B cell (primary cell): ENCODE results near the gene SIT1. TPM values are rescaled to one million over a fixed set of nuclear protein-coding genes. Genes with fewer than 3 reads are reported as not detected.

Experiments
- ATAC-seq: fragments of 200-7000 bp; cut with Tn5 transposase; one replicate; pipeline ENCODE4 v1.10.0; 2021; ENCODE audit warnings: low read depth, mild to moderate bottlenecking, moderate number of reproducible peaks, moderate library complexity
- CTCF ChIA-PET: fragments of 350-600 bp; sonication (Branson Sonifier 250); formaldehyde crosslinking; loops from one replicate; lab custom pipeline; 2021; ENCODE audit warnings: antibody characterized with exemption, inconsistent platforms; lab: Charles Lee
- POLR2A ChIA-PET: fragments of 350-600 bp; sonication (Branson Sonifier 250); formaldehyde crosslinking; loops from one replicate; lab custom pipeline; 2021; ENCODE audit warnings: antibody characterized with exemption; lab: Charles Lee
- DNase-seq: peaks from one replicate; pipeline ENCODE4 v3.0.0; 2013
- H2AFZ ChIP-seq: 2 replicates; pipeline ENCODE4 v1.6.1; 2012; ENCODE audit warnings: mild to moderate bottlenecking, low read depth, low read length; ENCODE audit not compliant: insufficient read depth, poor library complexity, severe bottlenecking
- H3K27ac ChIP-seq, 2 donors: 1 replicate in 1 of 2; 2 replicates in 1 of 2; pipeline ENCODE4 v1.5.1; 2012 to 2013; ENCODE audit warnings: low read length in 2 of 2, mild to moderate bottlenecking in 2 of 2, moderate library complexity in 1 of 2
- H3K27me3 ChIP-seq, 4 experiments: fragments of 200-600 bp in 1 of 4; sonication (generic) in 1 of 4; replicated peaks in 1 of 4; 1 replicate in 2 of 4; 2 replicates in 2 of 4; pipeline versions ENCODE4 v1.6.1 to v1.7.0; 2013 to 2016; ENCODE audit warnings: low read length in 3 of 4, mild to moderate bottlenecking in 2 of 4, mixed read lengths in 1 of 4, moderate library complexity in 1 of 4; ENCODE audit not compliant: insufficient read depth in 4 of 4, control insufficient read depth in 3 of 4; ENCODE audit errors: control extremely low read depth in 1 of 4
- H3K36me3 ChIP-seq, 2 experiments: replicated peaks in 1 of 2; 1 replicate in 1 of 2; 2 replicates in 1 of 2; pipeline versions ENCODE4 v1.6.1 to v1.7.1; 2013; ENCODE audit warnings: low read length in 1 of 2; ENCODE audit not compliant: insufficient read depth in 2 of 2, control insufficient read depth in 1 of 2; ENCODE audit errors: control extremely low read depth in 1 of 2, extremely low read depth in 1 of 2
- H3K4me1 ChIP-seq, 2 donors: fragments of 200-600 bp in 1 of 2; sonication (generic) in 1 of 2; 1 replicate in 1 of 2; 2 replicates in 1 of 2; pipeline versions ENCODE4 v1.5.1 to v1.6.1; 2013 to 2017; ENCODE audit warnings: low read length in 2 of 2; ENCODE audit not compliant: control insufficient read depth in 2 of 2, insufficient read depth in 2 of 2
- H3K4me2 ChIP-seq: replicated peaks from 2 replicates; pipeline ENCODE3; 2012; ENCODE audit warnings: mild to moderate bottlenecking, low read depth, low read length; ENCODE audit not compliant: poor library complexity, severe bottlenecking
- H3K4me3 ChIP-seq, 5 experiments: fragments of 200-600 bp in 1 of 5; sonication (generic) in 1 of 5; 1 replicate in 3 of 5; 2 replicates in 2 of 5; pipeline versions ENCODE4 v1.5.1 to v1.7.0; 2011 to 2016; ENCODE audit warnings: low read length in 4 of 5, mild to moderate bottlenecking in 4 of 5, low read depth in 2 of 5, control low read depth in 1 of 5, moderate library complexity in 1 of 5; ENCODE audit not compliant: insufficient read depth in 1 of 5; ENCODE audit errors: control extremely low read depth in 1 of 5, extremely low read depth in 1 of 5
- H3K79me2 ChIP-seq: fragments of 200-600 bp; sonication (generic); one replicate; pipeline ENCODE4 v1.6.0; 2016; ENCODE audit warnings: low read length; ENCODE audit not compliant: control insufficient read depth, insufficient read depth
- H3K9ac ChIP-seq: fragments of 200-600 bp; sonication (generic); 2 replicates; pipeline ENCODE4 v1.6.1; 2017; ENCODE audit warnings: mild to moderate bottlenecking, low read length, moderate library complexity
- H3K9me3 ChIP-seq, 3 donors: one replicate each; pipeline versions ENCODE4 v1.6.1 to v1.7.1; 2013; ENCODE audit warnings: low read length in 2 of 3; ENCODE audit not compliant: control insufficient read depth in 2 of 3, insufficient read depth in 1 of 3; ENCODE audit errors: control extremely low read depth in 1 of 3
- H4K20me1 ChIP-seq: 2 replicates; pipeline ENCODE4 v1.6.0; 2012; ENCODE audit warnings: mild to moderate bottlenecking, low read length; ENCODE audit not compliant: insufficient read depth, control insufficient read depth, poor library complexity, severe bottlenecking
- H3K27ac Mint-ChIP-seq: one replicate; pipeline ENCODE4 v1.8.0; 2021; ENCODE audit warnings: mixed read lengths
- H3K27me3 Mint-ChIP-seq: one replicate; pipeline ENCODE4 v1.8.0; 2021; ENCODE audit warnings: mixed read lengths
- H3K4me1 Mint-ChIP-seq: one replicate; pipeline ENCODE4 v1.8.0; 2021; ENCODE audit warnings: mixed read lengths
- H3K4me3 Mint-ChIP-seq: one replicate; pipeline ENCODE4 v1.8.0; 2021; ENCODE audit warnings: mixed read lengths
- H3K9me3 Mint-ChIP-seq: one replicate; pipeline ENCODE4 v1.8.0; 2022; ENCODE audit warnings: mixed read lengths; ENCODE audit not compliant: insufficient read depth
- CTCF ChIP-seq: fragments of 200-600 bp; IDR thresholded peaks from one replicate; pipeline ENCODE4 v1.8.0; 2022; ENCODE audit warnings: antibody characterized with exemption, mild to moderate bottlenecking
- EZH2 ChIP-seq: IDR thresholded peaks from 2 replicates; pipeline ENCODE4 v1.6.1; 2012; ENCODE audit warnings: borderline replicate concordance, low read depth, mild to moderate bottlenecking, moderate library complexity, low read length; ENCODE audit not compliant: insufficient read depth, poor library complexity, severe bottlenecking
- whole genome bisulfite sequencing: methylation state at CpG from one replicate; pipeline ENCODE4 v1.1.5; 2013; ENCODE audit warnings: missing lambda C conversion rate; ENCODE audit not compliant: insufficient coverage; 5-methylcytosine and 5-hydroxymethylcytosine counted together
- intact Hi-C: fragments of 100-400 bp; cut with micrococcal nuclease; formaldehyde crosslinking; loops from one replicate; pipeline ENCODE4 v1.10.0; 2022
- polyA plus RNA-seq: library from polyadenylated mRNA; depleted of rRNA; stranded (reverse); fragments of >200 nt; gene quantifications from 2 replicates; pipeline ENCODE4 v1.2.3, GENCODE V29; 2012
- total RNA-seq, 2 donors: library from RNA; stranded (reverse); fragments of 120-200 nt in 1 of 2; gene quantifications; 1 replicate in 1 of 2; 2 replicates in 1 of 2; pipeline versions ENCODE4 v1.2.3 to v1.2.4, GENCODE V29; 2013 to 2022

SIT1 gene
- total and polyA plus RNA-seq, 2 donors (not counting 1 experiment from before 2014, with no cell fraction given): 37.1 to 38.5 TPM

DNA sequence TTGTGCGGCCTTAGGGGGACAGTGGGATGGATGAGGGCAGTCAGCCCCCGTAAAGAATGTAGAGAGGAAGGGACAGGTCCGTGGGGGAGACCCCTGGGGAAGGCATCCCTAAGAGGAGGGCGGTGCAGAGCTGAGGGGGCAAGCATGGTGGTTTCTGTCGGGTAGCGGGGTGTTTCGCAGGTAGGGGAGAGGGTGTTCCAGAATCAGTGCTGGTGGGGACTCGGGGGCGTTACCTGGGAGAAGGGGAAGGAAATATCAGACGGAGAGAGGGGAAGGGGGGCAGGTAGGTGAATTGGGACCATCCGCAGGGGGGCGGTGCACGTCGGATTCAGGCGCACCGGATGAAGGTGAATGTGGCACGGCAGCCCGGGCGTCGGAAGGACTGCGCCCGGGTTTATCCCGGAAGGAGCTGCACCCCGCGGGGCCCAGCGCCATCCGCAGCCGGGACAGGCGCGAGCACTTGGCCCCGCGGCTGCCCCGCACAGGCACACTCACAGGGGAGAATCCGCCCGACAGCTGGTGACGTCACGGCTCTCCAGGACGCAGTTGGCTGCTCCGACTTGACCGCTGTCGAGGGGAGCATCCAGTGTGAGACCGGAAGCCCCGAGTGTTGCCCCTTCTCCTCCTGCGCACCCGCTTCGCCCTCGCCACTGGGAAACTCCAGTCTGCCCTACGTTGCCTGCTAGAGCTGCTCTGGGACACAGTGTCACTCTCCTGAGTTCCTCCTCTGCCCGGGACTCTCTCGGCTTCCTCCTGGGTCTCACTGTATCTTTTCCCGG is 33.9 kb downstream of the SIT1 start:
- peak overlapping the region; percentile 86 for H3K4me3 Mint-ChIP-seq
- TF ChIP-seq EZH2 (no peak), CTCF (peak; percentile 21)
- Histone ChIP-seq H3K27ac (peak overlapping the region; percentile 95 to 97), H3K9me3 (no peaks in the 10 kb centered on the region), H3K4me1 (peaks cover 79 to 95% of the 10 kb centered on the region in 2 donors), H3K79me2 (peaks cover 48% of the 10 kb centered on the region), H3K4me2 (peak overlapping the region; percentile 76), H4K20me1 (peaks cover 41% of the 10 kb centered on the region), H3K27me3 (no peaks in the 10 kb centered on the region), H2AFZ (peak overlapping the region; percentile 56), H3K36me3 (peaks cover 8 to 42% of the 10 kb centered on the region in 2 experiments), H3K4me3 (peak overlapping the region; percentile 80 to 91 (median 90)), H3K9ac (peak overlapping the region; percentile 93)
- peaks cover 94% of the 10 kb centered on the region for H3K4me1 Mint-ChIP-seq
- DNase-seq (peak; percentile 82), ATAC-seq (peak; percentile 11)
- H3K27me3 Mint-ChIP-seq: no peaks in the 10 kb centered on the region
- peak overlapping the region; percentile 86 for H3K27ac Mint-ChIP-seq
- intact Hi-C loops: no loop called here
- CTCF ChIA-PET: interaction anchor here (0.7 to 14.3 kb wide), 19 partner anchors 9 to 265 kb away, joined by 3 to 357 read pairs (median 5); partner anchors contain the start of genes ARHGEF39, CCDC107, CREB3 and RMRP
- POLR2A ChIA-PET: interaction anchor here (0.6 to 7.1 kb wide), 11 partner anchors 10 to 575 kb away, joined by 3 to 114 read pairs (median 5); partner anchors contain the start of genes CCDC107, CREB3, RMRP and SIT1
- H3K9me3 Mint-ChIP-seq: no peaks in the 10 kb centered on the region
- WGBS: 6% methylated on average over 51 of the region's 51 CpGs
